A204.1 (cell line): ENCODE data around the gene MMP14.

Experiments used
- FAIRE-seq: peaks from 2 replicates; lab custom pipeline; 2012; peaks lifted over from hg19 to GRCh38; lab: Jason Lieb, UNC

Gene MMP14

GRCh38 chr14:22884738-22885523 lies 48.5 kb downstream of the MMP14 start:
- no peak for FAIRE-seq

- FAIRE-seq, result no peak
Observed at GRCh38 chr14:22885975-22886374, 49.6 kb downstream of the MMP14 start.

- FAIRE-seq, result no peak
Observed at GRCh38 chr14:22886500-22887259, 50.3 kb downstream of the MMP14 start.

- FAIRE-seq, result no peak
Observed at GRCh38 chr14:22887260-22887989, 51.0 kb downstream of the MMP14 start.

- FAIRE-seq, result no peak
Observed at GRCh38 chr14:22887990-22888378, 51.6 kb downstream of the MMP14 start.

GRCh38 chr14:22888662-22889061 lies 52.3 kb downstream of the MMP14 start:
- no peak for FAIRE-seq

GRCh38 chr14:22890416-22890815 lies 54.0 kb downstream of the MMP14 start:
- no peak for FAIRE-seq

GRCh38 chr14:22892488-22892887 lies 56.1 kb downstream of the MMP14 start:
- no peak for FAIRE-seq

GRCh38 chr14:22893706-22894105 lies 57.3 kb downstream of the MMP14 start:
- FAIRE-seq, result no peak

- FAIRE-seq, result no peak
Observed at GRCh38 chr14:22895402-22895801, 59.0 kb downstream of the MMP14 start.

- FAIRE-seq, result no peak
Observed at GRCh38 chr14:22896356-22896755, 60.0 kb downstream of the MMP14 start.

- FAIRE-seq, result no peak
Observed at GRCh38 chr14:22896760-22897159, 60.4 kb downstream of the MMP14 start.

GRCh38 chr14:22897357-22897756 lies 61.0 kb downstream of the MMP14 start:
- FAIRE-seq, result no peak
